Upper lobe of left lung (tissue), 6 donors: Measurements from ENCODE around the gene NLRP10. TPM values are rescaled to one million over a fixed set of nuclear protein-coding genes. Genes with fewer than 3 reads are reported as not detected.
"Not testable (repeated sequence)": the region's sequence is repeated elsewhere in the genome, so short reads cannot be mapped to it uniquely, and the experiment has no call there.

ENCODE experiments used
- ATAC-seq, 2 donors: fragments of 200-7000 bp; cut with Tn5 transposase; one replicate each; pipeline ENCODE4 v1.9.1; 2022; ENCODE audit warnings: mild to moderate bottlenecking in 2 of 2, moderate library complexity in 2 of 2; ENCODE audit not compliant: low FRiP score in 2 of 2
- DNase-seq, 2 donors: peaks; one replicate each; pipeline ENCODE4 v3.0.0-alpha.2; 2019 to 2020
- H3K27ac ChIP-seq, 4 donors: fragments of 200-600 bp; sonication (generic); one replicate each; pipeline ENCODE4 v1.5.1; 2016 to 2019
- H3K27me3 ChIP-seq, 4 donors: fragments of 200-600 bp; sonication (generic); one replicate each; pipeline ENCODE4 v1.5.1; 2017 to 2019
- H3K36me3 ChIP-seq, 4 donors: fragments of 200-600 bp; sonication (generic); one replicate each; pipeline ENCODE4 v1.5.1; 2016 to 2019
- H3K4me1 ChIP-seq, 4 donors: fragments of 200-600 bp; sonication (generic); one replicate each; pipeline ENCODE4 v1.5.1; 2018 to 2019
- H3K4me3 ChIP-seq, 4 donors: fragments of 200-600 bp; sonication (generic); one replicate each; pipeline ENCODE4 v1.5.1; 2017 to 2019; ENCODE audit warnings: mild to moderate bottlenecking in 2 of 4, moderate library complexity in 1 of 4
- H3K9me3 ChIP-seq, 4 donors: fragments of 200-600 bp; sonication (generic); one replicate each; pipeline ENCODE4 v1.5.1; 2018 to 2019
- EP300 ChIP-seq, 4 donors: sonication (generic); formaldehyde crosslinking; IDR thresholded peaks; one replicate each; pipeline ENCODE4 v1.5.1; 2017; ENCODE audit warnings: antibody characterized with exemption in 4 of 4, control low read depth in 2 of 4
- POLR2A ChIP-seq, 4 donors: fragments of 450-650 bp; IDR thresholded peaks; one replicate each; pipeline ENCODE4 v1.5.1; 2016 to 2017; ENCODE audit warnings: antibody characterized with exemption in 4 of 4, mild to moderate bottlenecking in 2 of 4
- POLR2AphosphoS5 ChIP-seq, 2 donors: sonication (generic); formaldehyde crosslinking; IDR thresholded peaks; one replicate each; pipeline ENCODE4 v1.5.1; 2017; ENCODE audit warnings: antibody characterized with exemption in 2 of 2
- WGBS, 2 donors: methylation state at CpG; one replicate each; pipeline ENCODE4 v1.1.5; 2017 to 2018; 5-methylcytosine and 5-hydroxymethylcytosine counted together
- total RNA-seq, 6 donors: library from RNA; depleted of rRNA in 4 of 6; stranded (reverse); fragments of >200 nt in 4 of 6; gene quantifications; one replicate each; pipeline versions ENCODE4 v1.1.0 to v1.2.1, GENCODE V29; 2016 to 2021
- TF ChIP-seq, protein P1 (sequence below), 6 experiments: fragments of 450-650 bp in 4 of 6; fragments of 200-600 bp in 2 of 6; sonication (generic) in 2 of 6; IDR thresholded peaks; one replicate each; pipeline ENCODE4 v1.5.1; 2016 to 2019; ENCODE audit warnings: antibody characterized with exemption in 6 of 6
- donor health status: DM: no; HTN: no; CAD: no; lungs with moderate emphysema.
- donor health status: DM: no; HTN: yes; CAD: no; lungs with severe emphysema.

Gene NLRP10
- total RNA-seq, 6 donors from 2014 or later, result not detected

DNA sequence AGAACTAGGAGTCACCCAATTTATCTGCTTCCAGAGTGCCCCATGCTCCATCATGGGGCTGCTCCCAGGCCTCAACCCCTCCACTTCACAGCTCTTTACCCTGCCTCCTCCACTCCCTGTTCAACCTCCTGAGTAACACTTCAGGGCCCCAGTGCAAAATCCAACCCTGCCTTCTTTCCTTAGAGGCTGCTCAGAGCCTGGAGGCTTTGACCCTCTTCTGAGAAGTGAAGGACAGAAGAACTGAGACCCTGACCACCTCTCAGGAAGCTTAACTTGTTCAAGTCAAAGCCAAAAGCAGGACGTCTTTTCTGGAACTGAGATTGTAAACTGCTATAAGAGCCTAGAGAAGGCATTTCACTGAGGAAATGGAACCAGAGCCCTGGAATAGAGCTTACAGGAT, 37.4 kb upstream of the NLRP10 start:
- Histone ChIP-seq H3K4me3 (no peak overlapping the region), H3K27me3 (no peaks in the 10 kb centered on the region), H3K27ac (no peak overlapping the region), H3K9me3 (no peaks in the 10 kb centered on the region), H3K36me3 (peaks cover 12 to 27% (median 19%) of the 10 kb centered on the region in 4 donors), H3K4me1 (no peaks in the 10 kb centered on the region)
- DNase-seq, result no peak
- WGBS, 2 donors, result 23 to 53% methylated on average over 1 of the region's 1 CpG
- no peak for TF ChIP-seq EP300 (IDR thresholded peaks at IDR 0.05)
- no peak for TF ChIP-seq POLR2AphosphoS5 (IDR thresholded peaks at IDR 0.05)
- no peak for TF ChIP-seq POLR2A (IDR thresholded peaks at IDR 0.05)
- TF ChIP-seq, protein P1, sequence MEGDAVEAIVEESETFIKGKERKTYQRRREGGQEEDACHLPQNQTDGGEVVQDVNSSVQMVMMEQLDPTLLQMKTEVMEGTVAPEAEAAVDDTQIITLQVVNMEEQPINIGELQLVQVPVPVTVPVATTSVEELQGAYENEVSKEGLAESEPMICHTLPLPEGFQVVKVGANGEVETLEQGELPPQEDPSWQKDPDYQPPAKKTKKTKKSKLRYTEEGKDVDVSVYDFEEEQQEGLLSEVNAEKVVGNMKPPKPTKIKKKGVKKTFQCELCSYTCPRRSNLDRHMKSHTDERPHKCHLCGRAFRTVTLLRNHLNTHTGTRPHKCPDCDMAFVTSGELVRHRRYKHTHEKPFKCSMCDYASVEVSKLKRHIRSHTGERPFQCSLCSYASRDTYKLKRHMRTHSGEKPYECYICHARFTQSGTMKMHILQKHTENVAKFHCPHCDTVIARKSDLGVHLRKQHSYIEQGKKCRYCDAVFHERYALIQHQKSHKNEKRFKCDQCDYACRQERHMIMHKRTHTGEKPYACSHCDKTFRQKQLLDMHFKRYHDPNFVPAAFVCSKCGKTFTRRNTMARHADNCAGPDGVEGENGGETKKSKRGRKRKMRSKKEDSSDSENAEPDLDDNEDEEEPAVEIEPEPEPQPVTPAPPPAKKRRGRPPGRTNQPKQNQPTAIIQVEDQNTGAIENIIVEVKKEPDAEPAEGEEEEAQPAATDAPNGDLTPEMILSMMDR (IDR thresholded peaks at IDR 0.05), result no peak
- ATAC-seq, result no peak

DNA sequence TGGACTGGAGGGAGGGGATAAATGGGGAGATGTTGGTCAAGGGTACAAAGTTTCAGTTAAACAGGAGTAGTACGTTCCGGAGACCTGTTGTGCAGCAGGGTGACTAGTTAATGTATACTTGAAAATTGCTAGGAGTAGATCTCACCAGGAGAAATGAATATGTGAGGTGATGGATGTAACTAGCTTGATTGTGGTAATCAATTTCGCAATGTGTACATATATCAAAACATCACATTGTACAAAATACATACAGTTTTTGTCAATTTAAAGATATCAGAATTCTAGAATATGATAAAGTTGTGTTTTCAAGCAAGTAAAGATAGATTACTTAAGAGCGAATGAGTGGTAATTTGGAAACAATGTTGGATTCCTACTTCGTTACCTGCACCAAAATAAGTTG, 35.1 kb upstream of the NLRP10 start:
- H3K27me3 ChIP-seq, result no peaks in the 10 kb centered on the region
- no peaks in the 10 kb centered on the region for H3K4me1 ChIP-seq
- 78 to 93% methylated on average over 5 of the region's 5 CpGs for WGBS, 2 donors
- no peak overlapping the region for H3K4me3 ChIP-seq
- no peak for ATAC-seq
- no peak overlapping the region for H3K27ac ChIP-seq
- peaks cover 33 to 50% (median 41%) of the 10 kb centered on the region in 4 donors for H3K36me3 ChIP-seq
- TF ChIP-seq, protein P1 (IDR thresholded peaks at IDR 0.05), result no peak
- no peak for TF ChIP-seq POLR2AphosphoS5 (IDR thresholded peaks at IDR 0.05)
- TF ChIP-seq EP300 (IDR thresholded peaks at IDR 0.05), result no peak
- DNase-seq, result no peak
- H3K9me3 ChIP-seq, result no peaks in the 10 kb centered on the region

DNA sequence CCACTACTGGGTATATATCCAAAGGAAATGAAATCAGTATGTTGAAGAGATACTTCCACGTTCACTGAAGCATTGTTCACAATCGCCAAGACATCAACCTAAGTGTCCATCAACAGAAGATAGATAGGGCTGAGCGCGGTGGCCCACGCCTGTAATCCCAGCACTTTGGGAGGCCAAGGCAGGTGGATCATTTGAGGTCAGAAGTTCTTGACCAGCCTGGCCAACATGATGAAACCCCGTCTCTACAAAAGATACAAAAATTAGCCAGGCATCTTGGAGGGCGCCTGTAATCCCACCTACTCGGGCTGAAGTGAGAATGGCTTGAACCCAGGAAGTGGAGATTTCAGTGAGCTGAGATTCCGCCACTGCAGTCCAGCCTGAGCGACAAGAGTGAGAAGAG, 34.5 kb upstream of the NLRP10 start:
- no peaks in the 10 kb centered on the region for H3K4me1 ChIP-seq
- TF ChIP-seq POLR2AphosphoS5 (IDR thresholded peaks at IDR 0.05) (no peak), POLR2A (IDR thresholded peaks at IDR 0.05) (no peak), EP300 (IDR thresholded peaks at IDR 0.05) (no peak)
- TF ChIP-seq, protein P1 (IDR thresholded peaks at IDR 0.05), result no peak
- H3K36me3 ChIP-seq, result peaks cover 38 to 56% (median 47%) of the 10 kb centered on the region in 4 donors
- no peak for DNase-seq
- H3K27ac ChIP-seq, result no peak overlapping the region
- no peak for ATAC-seq
- no peak overlapping the region for H3K4me3 ChIP-seq
- WGBS, 2 donors, result 93 to 94% methylated on average over 10 of the region's 10 CpGs
- no peaks in the 10 kb centered on the region for H3K9me3 ChIP-seq
- no peaks in the 10 kb centered on the region for H3K27me3 ChIP-seq

DNA sequence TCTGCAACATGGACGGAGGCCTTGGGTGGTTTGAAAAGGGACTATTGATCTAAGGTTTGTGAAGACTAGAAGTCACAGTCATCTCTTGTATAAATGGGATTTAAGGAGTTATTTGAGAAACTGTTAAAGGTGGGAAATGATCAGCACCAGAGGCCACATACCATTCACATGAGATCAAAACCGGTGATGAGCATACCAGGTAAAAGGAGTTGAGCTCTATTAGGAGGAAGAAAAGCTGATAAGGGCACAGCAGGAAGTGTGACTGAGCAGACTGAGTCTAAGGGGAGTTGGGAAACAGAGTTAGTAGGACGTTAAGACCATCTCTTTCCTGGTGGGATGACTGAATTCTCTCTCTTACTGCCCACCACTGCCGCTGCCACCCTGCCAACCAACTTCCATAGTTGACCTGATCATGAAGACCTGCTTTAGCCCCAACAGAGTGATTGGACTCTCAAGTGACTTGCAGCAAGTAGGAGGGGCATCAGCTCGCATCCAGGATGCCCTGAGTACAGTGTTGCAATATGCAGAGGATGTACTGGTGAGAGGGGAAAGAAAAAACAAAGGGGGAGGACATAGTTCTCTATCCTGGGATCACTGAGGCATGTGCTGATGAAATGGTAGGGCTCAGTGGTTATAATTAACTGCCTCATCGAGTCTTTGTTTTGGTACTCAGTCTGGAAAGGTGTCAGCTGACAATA, 29.5 kb upstream of the NLRP10 start:
- DNase-seq (no peak), ATAC-seq (no peak)
- Histone ChIP-seq H3K27me3 (no peaks in the 10 kb centered on the region), H3K36me3 (peaks cover 60 to 87% (median 78%) of the 10 kb centered on the region in 4 donors), H3K27ac (no peak overlapping the region), H3K4me1 (peaks cover under 1 to 6% (median 3%) of the 10 kb centered on the region in 4 donors), H3K9me3 (no peaks in the 10 kb centered on the region), H3K4me3 (no peak overlapping the region)
- TF ChIP-seq POLR2A (IDR thresholded peaks at IDR 0.05) (no peak), POLR2AphosphoS5 (IDR thresholded peaks at IDR 0.05) (no peak), EP300 (IDR thresholded peaks at IDR 0.05) (no peak)
- TF ChIP-seq, protein P1 (IDR thresholded peaks at IDR 0.05), result no peak
- WGBS, 2 donors, result 86% methylated on average over 6 of the region's 6 CpGs

DNA sequence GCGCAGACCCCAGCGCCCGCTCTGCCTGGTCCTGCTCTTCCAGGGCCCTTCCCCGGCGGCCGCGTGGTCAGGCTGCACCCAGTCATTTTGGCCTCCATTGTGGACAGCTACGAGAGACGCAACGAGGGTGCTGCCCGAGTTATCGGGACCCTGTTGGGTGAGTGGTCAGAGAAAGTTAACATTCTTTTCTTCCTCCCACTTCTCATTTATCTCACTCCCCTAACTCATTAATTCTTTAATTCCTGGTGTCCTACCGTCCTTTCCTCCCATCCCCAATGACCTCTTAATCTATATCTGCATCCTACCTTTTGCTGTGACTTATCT, 22.3 kb upstream of the NLRP10 start:
- not testable (repeated sequence) for H3K27me3 ChIP-seq, DNase-seq, H3K9me3 ChIP-seq
- peak in 1 of 2 donors; percentile 41 for ATAC-seq
- Histone ChIP-seq H3K4me3 (peak overlapping the region; percentile 58 to 79 (median 78)), H3K36me3 (peaks cover 0 to 26% (median 10%) of the 10 kb centered on the region in 4 donors), H3K4me1 (peaks cover 25 to 41% (median 32%) of the 10 kb centered on the region in 4 donors), H3K27ac (peak overlapping the region; percentile 66 to 88 (median 85))
- WGBS, 2 donors, result 0% methylated on average over 10 to 13 of the region's 13 CpGs
